ENCODE results near the gene TAS1R1.

DNA sequence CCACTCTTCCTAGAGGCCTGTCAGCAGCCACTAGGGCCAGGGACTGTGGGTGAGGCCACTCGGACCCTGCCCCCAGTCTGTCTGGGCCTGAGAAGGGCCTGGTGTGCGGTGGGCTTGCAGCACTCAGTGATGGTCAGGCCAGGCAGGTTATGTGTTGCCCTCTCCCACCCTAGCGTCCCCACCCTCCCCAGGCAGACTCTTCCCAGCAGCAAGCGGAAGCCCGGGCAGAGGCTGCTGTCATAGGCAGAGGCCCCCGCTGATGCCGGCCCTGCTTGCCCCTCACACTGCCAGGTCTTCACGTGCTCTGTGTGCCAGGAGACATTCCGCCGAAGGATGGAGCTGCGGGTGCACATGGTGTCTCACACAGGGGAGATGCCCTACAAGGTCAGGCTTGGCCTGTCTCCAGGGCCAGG is 31.3 kb downstream of the TAS1R1 start:
- TF ChIP-seq, protein P1, sequence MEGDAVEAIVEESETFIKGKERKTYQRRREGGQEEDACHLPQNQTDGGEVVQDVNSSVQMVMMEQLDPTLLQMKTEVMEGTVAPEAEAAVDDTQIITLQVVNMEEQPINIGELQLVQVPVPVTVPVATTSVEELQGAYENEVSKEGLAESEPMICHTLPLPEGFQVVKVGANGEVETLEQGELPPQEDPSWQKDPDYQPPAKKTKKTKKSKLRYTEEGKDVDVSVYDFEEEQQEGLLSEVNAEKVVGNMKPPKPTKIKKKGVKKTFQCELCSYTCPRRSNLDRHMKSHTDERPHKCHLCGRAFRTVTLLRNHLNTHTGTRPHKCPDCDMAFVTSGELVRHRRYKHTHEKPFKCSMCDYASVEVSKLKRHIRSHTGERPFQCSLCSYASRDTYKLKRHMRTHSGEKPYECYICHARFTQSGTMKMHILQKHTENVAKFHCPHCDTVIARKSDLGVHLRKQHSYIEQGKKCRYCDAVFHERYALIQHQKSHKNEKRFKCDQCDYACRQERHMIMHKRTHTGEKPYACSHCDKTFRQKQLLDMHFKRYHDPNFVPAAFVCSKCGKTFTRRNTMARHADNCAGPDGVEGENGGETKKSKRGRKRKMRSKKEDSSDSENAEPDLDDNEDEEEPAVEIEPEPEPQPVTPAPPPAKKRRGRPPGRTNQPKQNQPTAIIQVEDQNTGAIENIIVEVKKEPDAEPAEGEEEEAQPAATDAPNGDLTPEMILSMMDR (IDR thresholded peaks at IDR 0.05; ENCODE audit: insufficient read depth, low read length, poor library complexity, severe bottlenecking) = no peak
- no peak for TF ChIP-seq EZH2phosphoT487 (conservative IDR thresholded peaks at IDR 0.05; ENCODE audit: low read length)
